Osteoblast (primary cell): Measurements from ENCODE around the gene NRDE2. TPM values are rescaled to one million over a fixed set of nuclear protein-coding genes. Genes with fewer than 3 reads are reported as not detected.

ENCODE experiments used
- DNase-seq: peaks from one replicate; pipeline ENCODE4 v3.0.0; 2011; ENCODE audit warnings: low spot score, mixed read lengths; ENCODE audit not compliant: insufficient read length; ENCODE audit errors: missing footprints
- H2AFZ ChIP-seq: 2 replicates; pipeline ENCODE4 v1.6.0; 2011; ENCODE audit warnings: mild to moderate bottlenecking, low read length
- H3K27ac ChIP-seq: 2 replicates; pipeline ENCODE4 v1.5.1; 2011; ENCODE audit warnings: mild to moderate bottlenecking, low read depth, low read length, moderate library complexity
- H3K27me3 ChIP-seq: 2 replicates; pipeline ENCODE4 v1.6.0; 2012; ENCODE audit warnings: mild to moderate bottlenecking, control low read depth, inconsistent platforms, low read length, moderate library complexity; ENCODE audit not compliant: insufficient read depth
- H3K36me3 ChIP-seq: 2 replicates; pipeline ENCODE4 v1.5.1; 2011; ENCODE audit warnings: mild to moderate bottlenecking, low read length, control low read depth, moderate library complexity; ENCODE audit not compliant: insufficient read depth
- H3K4me1 ChIP-seq: 2 replicates; pipeline ENCODE4 v1.5.1; 2011; ENCODE audit warnings: mild to moderate bottlenecking, low read length, control low read depth, moderate library complexity; ENCODE audit not compliant: insufficient read depth
- H3K4me2 ChIP-seq: 2 replicates; pipeline ENCODE4 v1.6.0; 2011; ENCODE audit warnings: mild to moderate bottlenecking, low read length; ENCODE audit not compliant: insufficient read depth
- H3K4me3 ChIP-seq: fragments of 200-600 bp; sonication (generic); 3 replicates; pipeline ENCODE4 v1.5.1; 2012; ENCODE audit warnings: mild to moderate bottlenecking, low read length, inconsistent platforms; ENCODE audit not compliant: insufficient read depth
- H3K79me2 ChIP-seq: 2 replicates; pipeline ENCODE4 v1.6.0; 2012; ENCODE audit warnings: mild to moderate bottlenecking, low read length, control low read depth, inconsistent platforms; ENCODE audit not compliant: insufficient read depth
- H3K9me3 ChIP-seq: 2 replicates; pipeline ENCODE4 v1.5.1; 2011; ENCODE audit warnings: low read depth, low read length, control low read depth
- H4K20me1 ChIP-seq: 2 replicates; pipeline ENCODE4 v1.6.0; 2012; ENCODE audit warnings: mild to moderate bottlenecking, low read length, control low read depth; ENCODE audit not compliant: insufficient read depth
- CTCF ChIP-seq: IDR thresholded peaks from 2 replicates; pipeline ENCODE4 v1.5.1; 2011; ENCODE audit warnings: mild to moderate bottlenecking, low read depth, low read length, moderate library complexity; ENCODE audit errors: extremely low read depth
- total RNA-seq: library from RNA; depleted of rRNA; stranded (reverse); fragments of >200 nt; gene quantifications from 2 replicates; pipeline ENCODE4 v1.2.3, GENCODE V29; 2012

The NRDE2 gene
- total RNA-seq, result 10.3 and 11.2 TPM in 2 replicates

- H3K79me2 ChIP-seq, result peaks cover 37% of the 10 kb centered on the region
- no peak for TF ChIP-seq CTCF
- H3K4me1 ChIP-seq, result peaks cover 12% of the 10 kb centered on the region
- H2AFZ ChIP-seq, result peak within 1 kb of the TSS; percentile 99
- H3K36me3 ChIP-seq, result no peaks in the 10 kb centered on the region
- H3K4me3 ChIP-seq, result peak within 1 kb of the TSS; percentile 89
- H3K27ac ChIP-seq, result peak within 1 kb of the TSS; percentile 88
- peaks cover 23% of the 10 kb centered on the region for H3K27me3 ChIP-seq
- no peaks in the 10 kb centered on the region for H4K20me1 ChIP-seq
- DNase-seq, result peak; percentile 95
- H3K4me2 ChIP-seq, result peak within 1 kb of the TSS; percentile 94
- no peaks in the 10 kb centered on the region for H3K9me3 ChIP-seq
These were observed at the start of gene NRDE2 for GRCh38 chr14:90331497-90332270. Gene NRDE2, minus strand, starts transcription at chr14:90331941. Its CDS starts 37 bp downstream, at chr14:90331904.

GRCh38 chr14:90381011-90381786 is 49.5 kb upstream of the NRDE2 start:
- H3K36me3 ChIP-seq, result no peaks in the 10 kb centered on the region
- no peak overlapping the region for H3K27ac ChIP-seq
- H3K9me3 ChIP-seq, result no peaks in the 10 kb centered on the region
- H3K4me3 ChIP-seq, result no peak overlapping the region
- no peak for TF ChIP-seq CTCF
- H2AFZ ChIP-seq, result peak overlapping the region; percentile 6
- H3K79me2 ChIP-seq, result no peaks in the 10 kb centered on the region
- H3K4me1 ChIP-seq, result peaks cover 34% of the 10 kb centered on the region
- peak overlapping the region; percentile 99 for H3K4me2 ChIP-seq
- H4K20me1 ChIP-seq, result no peaks in the 10 kb centered on the region
- H3K27me3 ChIP-seq, result no peaks in the 10 kb centered on the region
- DNase-seq, result no peak

GRCh38 chr14:90379106-90379505 is 47.4 kb upstream of the NRDE2 start:
- Histone ChIP-seq H3K36me3 (no peaks in the 10 kb centered on the region), H3K4me1 (peaks cover 23% of the 10 kb centered on the region), H3K9me3 (no peaks in the 10 kb centered on the region), H3K4me2 (no peak overlapping the region), H3K27me3 (no peaks in the 10 kb centered on the region), H3K27ac (no peak overlapping the region), H4K20me1 (no peaks in the 10 kb centered on the region), H3K79me2 (no peaks in the 10 kb centered on the region), H2AFZ (no peak overlapping the region), H3K4me3 (no peak overlapping the region)
- TF ChIP-seq CTCF, result no peak
- DNase-seq, result no peak

- Histone ChIP-seq H2AFZ (no peak overlapping the region), H3K9me3 (no peaks in the 10 kb centered on the region), H3K4me1 (peaks cover 15% of the 10 kb centered on the region), H3K4me3 (no peak overlapping the region), H3K36me3 (no peaks in the 10 kb centered on the region), H3K27me3 (no peaks in the 10 kb centered on the region), H3K79me2 (no peaks in the 10 kb centered on the region), H3K27ac (no peak overlapping the region), H4K20me1 (no peaks in the 10 kb centered on the region), H3K4me2 (no peak overlapping the region)
- no peak for DNase-seq
- no peak for TF ChIP-seq CTCF
These were observed 46.5 kb upstream of the NRDE2 start for GRCh38 chr14:90378249-90378648.
